Right kidney (tissue), 1 donor: ENCODE measurements around the gene HYAL2.
"Not testable (repeated sequence)": the region's sequence is repeated elsewhere in the genome, so short reads cannot be mapped to it uniquely, and the experiment has no call there.

ENCODE experiments used
- DNase-seq: peaks from one replicate; pipeline ENCODE4 v3.0.0-alpha.2; 2016

Gene HYAL2

GRCh38 chr3:50314342-50314741, 8.2 kb downstream of the HYAL2 start:
- DNase-seq, result no peak

- not testable (repeated sequence) for DNase-seq
Observed at GRCh38 chr3:50312041-50312440, 10.5 kb downstream of the HYAL2 start.

- no peak for DNase-seq
Observed at GRCh38 chr3:50304601-50305000, 17.9 kb downstream of the HYAL2 start.

GRCh38 chr3:50303013-50303815, 19.3 kb downstream of the HYAL2 start, which contains the start of gene HYAL1:
HYAL1 (minus strand) TSS chr3:50303574; CDS start chr3:50302956, 618 bp downstream.
- peak; percentile 59 for DNase-seq

- DNase-seq, result no peak
Observed at GRCh38 chr3:50302095-50303012, 20.2 kb downstream of the HYAL2 start.

GRCh38 chr3:50300681-50301254, 21.8 kb downstream of the HYAL2 start:
- DNase-seq, result no peak

GRCh38 chr3:50299929-50300680, 22.4 kb downstream of the HYAL2 start:
- no peak for DNase-seq

- no peak for DNase-seq
Observed at GRCh38 chr3:50299638-50299928, 23.0 kb downstream of the HYAL2 start.

GRCh38 chr3:50298836-50299637, 23.5 kb downstream of the HYAL2 start, which contains the start of the genes HYAL3 and NAA80:
HYAL3 (minus strand) TSS chr3:50299405; CDS start chr3:50295602, 3,803 bp downstream.
NAA80 (minus strand) TSS chr3:50299405; CDS start chr3:50297463, 1,942 bp downstream.
- DNase-seq, result peak; percentile 91

GRCh38 chr3:50297896-50298725, 24.4 kb downstream of the HYAL2 start:
- no peak for DNase-seq

- DNase-seq, result no peak
Observed at GRCh38 chr3:50297384-50297775, 25.2 kb downstream of the HYAL2 start.

GRCh38 chr3:50296721-50297383, 25.7 kb downstream of the HYAL2 start:
- DNase-seq, result no peak

GRCh38 chr3:50295553-50296431, 26.8 kb downstream of the HYAL2 start:
- no peak for DNase-seq

- DNase-seq, result no peak
Observed at GRCh38 chr3:50294492-50295403, 27.8 kb downstream of the HYAL2 start.

- no peak for DNase-seq
Observed at GRCh38 chr3:50294089-50294488, 28.5 kb downstream of the HYAL2 start.

GRCh38 chr3:50293079-50293801, 29.3 kb downstream of the HYAL2 start:
- no peak for DNase-seq
